ENCODE results near the gene PRPS2.

Gene PRPS2

GRCh38 chrX:12872741-12873140 is 81.5 kb downstream of the PRPS2 start:
- no peak for TF ChIP-seq CTCF (IDR thresholded peaks at IDR 0.05)
